MCF 10A (cell line): ENCODE results near the gene FBRS. TPM values are rescaled to one million over a fixed set of nuclear protein-coding genes. Genes with fewer than 3 reads are reported as not detected.

Source experiments
- BruUV-seq: library from RNA; stranded (reverse); fragments of 400-500 nt; replicated peaks from 2 replicates; lab custom pipeline; 2021; lab: Mats Ljungman, UMichigan
- CTCF ChIA-PET: fragments of 300-600 bp; sonication (Branson Sonifier 250); formaldehyde crosslinking; extraction: SDS; loops from one replicate; lab custom pipeline; 2021; ENCODE audit warnings: antibody characterized with exemption, inconsistent platforms; lab: Yijun Ruan, JAX
- POLR2A ChIA-PET: fragments of 300-600, 350-650 bp; sonication (Branson Sonifier 250); formaldehyde crosslinking; extraction: SDS; loops from one replicate; lab custom pipeline; 2020; ENCODE audit warnings: antibody characterized with exemption, inconsistent platforms; lab: Yijun Ruan, JAX
- DNase-seq: peaks from one replicate; pipeline ENCODE4 v3.0.0-alpha.2; 2018; ENCODE audit not compliant: unreplicated experiment
- H3K27ac Mint-ChIP-seq: one replicate; pipeline ENCODE4 v1.8.0; 2022; ENCODE audit warnings: mild to moderate bottlenecking, low read depth, mixed read lengths; ENCODE audit not compliant: unreplicated experiment
- H3K27me3 Mint-ChIP-seq: one replicate; pipeline ENCODE4 v1.8.0; 2022; ENCODE audit warnings: mixed read lengths; ENCODE audit not compliant: insufficient read depth, unreplicated experiment
- H3K36me3 Mint-ChIP-seq: one replicate; pipeline ENCODE4 v1.8.0; 2022; ENCODE audit warnings: mild to moderate bottlenecking, moderate library complexity, mixed read lengths; ENCODE audit not compliant: insufficient read depth, unreplicated experiment
- H3K4me1 Mint-ChIP-seq: one replicate; pipeline ENCODE4 v1.8.0; 2022; ENCODE audit warnings: mixed read lengths; ENCODE audit not compliant: insufficient read depth, unreplicated experiment
- H3K4me3 Mint-ChIP-seq: one replicate; pipeline ENCODE4 v1.8.0; 2022; ENCODE audit warnings: mild to moderate bottlenecking, moderate library complexity, mixed read lengths; ENCODE audit not compliant: unreplicated experiment
- H3K9me3 Mint-ChIP-seq: one replicate; pipeline ENCODE4 v1.8.0; 2022; ENCODE audit warnings: mixed read lengths; ENCODE audit not compliant: unreplicated experiment
- CTCF ChIP-seq: fragments of 200-600 bp; IDR thresholded peaks from one replicate; pipeline ENCODE4 v1.8.0; 2022; ENCODE audit warnings: antibody characterized with exemption, mild to moderate bottlenecking; ENCODE audit not compliant: unreplicated experiment
- intact Hi-C: fragments of 100-400 bp; cut with micrococcal nuclease; formaldehyde crosslinking; loops from 2 replicates; pipeline ENCODE4 v1.14.1; 2022
- total RNA-seq: library from RNA; stranded (reverse); gene quantifications from 2 replicates; pipeline ENCODE4 v1.2.3, GENCODE V29; 2022

The FBRS gene
- total RNA-seq, 1 experiment from 2014 or later = 69.1 TPM

- no peak for TF ChIP-seq CTCF
- H3K27me3 Mint-ChIP-seq = no peaks in the 10 kb centered on the region
- H3K36me3 Mint-ChIP-seq = peaks cover 44% of the 10 kb centered on the region
- TSS peak; percentile 68 for BruUV-seq
- H3K27ac Mint-ChIP-seq = peak overlapping the region; percentile 100
- ChIA-PET CTCF (interaction anchor here (0.6 to 1.4 kb wide), 5 partner anchors 25 to 281 kb away, joined by 3 to 6 read pairs (median 4); no protein-coding TSS in a partner anchor), POLR2A (interaction anchor here (0.7 to 1.8 kb wide), 18 partner anchors 9 to 205 kb away, joined by 3 to 13 read pairs (median 4); partner anchors contain the start of genes PHKG2, PRR14 and ZNF747)
- H3K4me3 Mint-ChIP-seq = peak overlapping the region; percentile 86
- DNase-seq = no peak
- peaks cover 14% of the 10 kb centered on the region for H3K4me1 Mint-ChIP-seq
- intact Hi-C loops = loop anchor here (1.0 to 5.0 kb wide), 3 partner anchors 39 to 200 kb away; partner anchors contain the start of genes CTF1 and FBRS
- no peaks in the 10 kb centered on the region for H3K9me3 Mint-ChIP-seq
These were observed 39.3 kb downstream of the FBRS start for GRCh38 chr16:30697264-30698138.

DNA sequence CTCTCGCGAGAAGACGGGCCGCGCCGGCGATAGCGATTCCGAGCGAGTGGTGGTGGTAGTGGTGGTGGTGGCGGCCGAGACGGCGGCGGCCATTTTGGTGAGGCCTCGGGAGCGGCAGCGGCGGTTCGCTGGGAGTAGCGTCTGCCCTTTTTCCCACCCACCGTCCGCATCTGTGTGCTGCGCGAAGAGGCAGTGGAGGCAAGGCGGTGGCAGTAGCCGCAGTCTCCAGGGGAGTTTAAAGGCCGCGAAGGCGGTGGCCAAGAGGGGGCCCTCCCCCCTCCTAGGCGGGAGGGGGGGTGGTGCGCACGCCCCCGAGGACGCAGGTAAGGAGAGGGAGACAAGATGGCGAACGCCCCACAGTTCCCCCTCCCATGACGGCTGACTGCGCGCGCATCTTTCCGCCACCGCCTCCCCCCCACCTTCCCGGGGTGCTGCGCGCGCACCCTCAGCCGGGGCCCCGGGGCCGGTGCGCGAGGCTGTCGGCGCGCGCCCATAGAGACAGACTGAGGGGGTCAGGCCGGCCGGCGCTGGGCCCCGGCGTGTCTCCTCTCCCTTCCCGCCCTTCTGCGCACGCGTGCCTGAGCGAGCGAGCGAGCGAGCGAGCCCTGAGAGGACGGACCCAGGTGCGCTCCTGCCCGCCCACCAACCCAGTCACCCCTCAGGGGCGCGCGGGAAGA lies 40.0 kb downstream of the FBRS start:
- intact Hi-C loops = loop anchor here (1.0 to 5.0 kb wide), 3 partner anchors 40 to 199 kb away; partner anchors contain the start of genes CTF1 and FBRS
- Mint-ChIP-seq H3K9me3 (no peaks in the 10 kb centered on the region), H3K4me1 (peaks cover 14% of the 10 kb centered on the region), H3K4me3 (peak overlapping the region; percentile 86), H3K36me3 (peaks cover 52% of the 10 kb centered on the region), H3K27ac (peak overlapping the region; percentile 100), H3K27me3 (no peaks in the 10 kb centered on the region)
- ChIA-PET POLR2A (interaction anchor here (0.7 to 2.9 kb wide), 20 partner anchors 13 to 204 kb away, joined by 3 to 24 read pairs (median 5); partner anchors contain the start of genes FBRS, PHKG2, PRR14 and ZNF747), CTCF (interaction anchor here (1.4 kb wide), 1 partner anchor 26 kb away, joined by 4 read pairs; no protein-coding TSS in a partner anchor)
- peak; percentile 98 for DNase-seq
- BruUV-seq = no TSS peak
- TF ChIP-seq CTCF = no peak

- no peaks in the 10 kb centered on the region for H3K9me3 Mint-ChIP-seq
- TF ChIP-seq CTCF = no peak
- H3K27ac Mint-ChIP-seq = peak within 1 kb of the TSS; percentile 100
- intact Hi-C loops = loop anchor here (1.0 to 5.0 kb wide), 4 partner anchors 14 to 198 kb away; partner anchors contain the start of genes CTF1 and FBRS
- peaks cover 59% of the 10 kb centered on the region for H3K36me3 Mint-ChIP-seq
- H3K27me3 Mint-ChIP-seq = no peaks in the 10 kb centered on the region
- POLR2A ChIA-PET = interaction anchor here (0.6 to 2.9 kb wide), 16 partner anchors 13 to 343 kb away, joined by 3 to 24 read pairs (median 3); partner anchors contain the start of genes FBRS, PHKG2 and PRR14
- TSS peak; percentile 41 for BruUV-seq
- H3K4me3 Mint-ChIP-seq = peak within 1 kb of the TSS; percentile 86
- CTCF ChIA-PET = no interaction called here
- peaks cover 8% of the 10 kb centered on the region for H3K4me1 Mint-ChIP-seq
- peak; percentile 83 for DNase-seq
These were observed 40.8 kb downstream of the FBRS start, which contains the start of gene SRCAP for GRCh38 chr16:30698816-30699614. TSS of gene SRCAP (plus strand) at chr16:30699171. CDS start at chr16:30700825, 1,654 bp downstream.
